GM21717 (cell line): ENCODE results near the gene ADGRL3.

Experiments used
- ATAC-seq: cut with Tn5 transposase; IDR thresholded peaks from one replicate; pipeline ENCODE4 v1.9.1; 2021; ENCODE audit warnings: mild to moderate bottlenecking, moderate library complexity; ENCODE audit not compliant: unreplicated experiment

Gene ADGRL3

DNA sequence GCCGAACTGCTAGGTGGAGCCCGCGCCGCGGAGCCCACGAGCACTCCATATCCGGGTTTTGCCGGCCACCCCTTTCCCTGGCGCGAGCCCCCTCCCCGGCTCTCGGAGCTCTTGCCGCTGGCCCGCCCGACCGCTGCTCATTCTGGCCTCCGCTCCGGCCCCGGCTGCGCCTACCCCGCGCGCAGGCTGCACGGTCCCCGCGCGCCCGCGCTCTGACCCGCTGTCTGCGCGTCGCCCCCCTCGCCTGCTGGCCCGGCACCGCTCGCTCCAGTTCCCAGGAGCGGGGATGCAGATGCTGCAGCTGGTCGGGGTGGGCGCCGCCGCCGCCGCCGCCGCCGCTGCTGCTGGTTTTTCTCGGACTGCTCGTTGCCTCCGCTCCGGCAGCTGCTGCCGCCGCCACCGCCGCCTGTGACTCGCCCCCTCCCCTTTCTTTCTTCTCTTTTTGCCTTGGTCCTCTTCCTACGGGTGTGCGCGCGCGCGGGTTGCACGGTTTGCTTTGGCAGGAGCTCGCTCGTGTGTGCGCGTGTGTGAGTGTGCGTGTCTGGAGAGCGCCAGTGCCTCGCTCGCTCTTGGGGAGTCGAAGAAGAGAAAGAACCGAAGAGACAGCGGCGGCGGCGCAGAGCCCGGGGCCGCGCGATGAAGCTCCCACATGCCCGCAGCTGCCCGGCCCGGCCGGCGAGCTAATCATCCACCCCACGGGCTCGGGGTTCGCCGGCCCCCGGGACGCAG, at the start of gene ADGRL3:
Gene ADGRL3 (plus strand): TSS at position 140 of the 729 bp plus-strand sequence.
- no peak for ATAC-seq

DNA sequence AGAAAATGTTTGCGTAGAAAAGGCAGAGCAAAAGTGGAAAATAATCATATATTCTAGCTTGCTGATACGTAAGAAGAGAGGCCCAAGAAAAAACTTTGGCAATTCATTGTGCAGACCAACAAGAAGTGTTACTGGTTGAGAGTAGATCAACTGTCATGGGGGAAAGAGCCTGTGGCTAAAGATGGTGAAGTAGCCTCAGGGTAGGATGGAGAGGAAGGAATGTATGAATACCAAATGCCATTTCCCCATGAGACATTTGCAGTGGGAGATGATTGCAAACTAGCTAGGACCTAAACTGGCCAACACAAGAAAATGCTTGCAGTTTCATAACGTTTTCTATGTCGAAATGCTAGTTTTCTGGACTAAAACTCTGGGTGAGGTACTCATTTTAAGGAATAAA, 47.7 kb upstream of the ADGRL3 start:
- no peak for ATAC-seq

DNA sequence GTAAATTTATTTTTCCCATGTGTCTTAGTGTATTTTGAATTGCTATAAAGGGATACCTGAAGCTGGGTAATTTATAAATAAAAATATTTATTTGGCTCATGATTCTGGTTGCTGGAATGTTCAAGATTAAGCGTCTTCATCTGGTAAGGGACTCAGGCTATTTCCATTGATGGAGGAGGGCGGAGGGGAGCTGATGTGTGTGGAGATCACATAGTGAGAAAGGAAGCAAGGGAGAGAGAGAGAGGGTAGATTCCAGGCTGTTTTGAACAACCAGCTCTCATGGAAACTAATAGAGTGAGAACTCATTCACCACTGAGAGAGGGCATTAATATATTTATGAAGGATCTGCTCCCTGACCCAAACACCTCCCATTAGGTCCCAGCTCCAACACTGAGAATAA, 39.6 kb upstream of the ADGRL3 start:
- ATAC-seq = no peak

DNA sequence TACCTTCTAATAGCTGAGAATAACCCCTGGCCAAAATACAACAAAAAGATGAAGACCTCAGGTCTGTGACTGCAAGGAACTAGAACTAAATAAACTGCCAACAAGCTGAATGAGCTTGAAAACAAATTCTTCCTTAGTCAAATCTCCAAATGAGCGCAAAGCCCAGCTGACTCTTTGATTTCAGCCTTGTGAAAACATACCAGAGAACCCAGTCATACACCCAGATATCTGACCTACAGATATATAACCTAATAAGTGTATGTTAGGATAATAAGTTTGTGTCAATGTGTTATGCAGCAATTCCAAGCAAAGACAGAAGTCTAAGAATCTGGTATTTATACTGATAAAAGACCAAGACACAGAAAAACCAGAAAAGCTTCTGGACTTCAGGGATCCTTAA, 38.0 kb upstream of the ADGRL3 start:
- no peak for ATAC-seq

DNA sequence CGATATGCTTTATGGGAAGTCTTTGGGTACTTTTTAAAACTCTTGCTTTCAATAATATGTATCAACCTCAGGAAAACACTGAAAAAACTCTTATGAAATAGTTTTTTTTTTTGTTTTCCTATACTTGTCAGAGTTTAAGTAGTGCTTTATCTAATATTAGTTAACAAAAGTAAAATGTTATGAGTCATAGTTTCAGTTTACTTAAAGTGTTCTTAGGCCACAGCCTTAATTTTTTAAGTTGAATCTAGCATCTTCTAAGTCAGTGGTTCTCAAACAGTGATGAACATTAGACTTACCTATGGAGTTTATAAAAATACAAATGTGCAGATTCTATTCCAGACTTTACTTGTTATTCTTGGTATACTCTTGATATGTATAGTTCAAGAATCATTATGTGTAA, 26.3 kb upstream of the ADGRL3 start:
- ATAC-seq = no peak

DNA sequence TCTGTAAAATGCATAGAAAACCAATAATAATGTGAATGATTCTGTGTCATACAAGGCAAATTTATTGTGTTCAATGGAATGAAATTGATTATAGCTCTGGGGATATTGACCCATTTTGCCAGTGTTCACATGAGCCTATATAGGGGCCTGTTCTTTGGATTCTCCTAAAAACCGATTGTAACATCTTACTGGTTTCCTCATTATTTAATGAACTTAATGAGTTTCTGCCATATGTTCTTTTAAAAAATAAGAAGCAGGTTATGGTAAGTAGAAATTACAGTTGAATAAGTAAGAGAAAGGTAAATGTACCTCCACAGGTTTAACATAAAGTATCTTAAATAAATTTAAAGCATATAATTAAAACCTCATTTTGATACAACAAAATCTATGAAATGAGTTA, 24.6 kb upstream of the ADGRL3 start:
- ATAC-seq = no peak

DNA sequence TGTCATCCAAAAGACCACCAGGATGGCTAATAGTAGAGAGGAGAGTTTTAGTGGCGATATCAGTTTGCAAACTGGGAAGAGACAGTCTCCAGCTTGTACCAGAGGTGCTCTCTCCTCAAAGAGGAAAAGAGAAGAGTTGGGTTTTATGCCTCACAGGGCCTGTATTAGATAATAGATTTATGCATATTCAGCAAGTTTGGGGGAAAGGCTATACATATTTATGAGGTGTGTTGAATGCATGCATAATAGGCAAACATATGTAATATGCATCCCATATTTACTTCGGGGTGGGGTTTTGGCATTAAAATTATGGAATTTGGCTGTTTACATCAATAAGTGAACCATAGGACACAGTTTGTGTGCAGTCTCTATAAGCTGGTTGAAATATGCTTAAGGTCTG, 22.8 kb upstream of the ADGRL3 start:
- no peak for ATAC-seq

DNA sequence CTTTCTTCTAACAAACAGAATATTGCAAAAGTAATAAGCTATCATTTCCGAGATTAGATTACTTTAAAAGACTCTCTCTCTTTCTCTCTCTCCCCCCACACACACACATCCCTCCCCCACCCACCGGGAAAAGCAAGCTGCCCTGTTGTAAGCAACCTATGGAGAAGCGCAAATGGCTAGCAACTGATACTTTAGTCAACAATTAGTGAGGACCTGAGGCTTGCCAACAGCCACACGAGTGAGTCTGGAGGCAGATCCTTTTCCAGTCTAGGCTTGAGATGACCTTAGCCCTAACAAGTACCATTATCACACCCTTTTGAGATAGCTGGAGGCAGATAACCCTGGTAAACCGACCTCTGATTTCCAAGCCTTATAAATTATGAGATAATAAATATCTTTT, 19.7 kb upstream of the ADGRL3 start:
- no peak for ATAC-seq

DNA sequence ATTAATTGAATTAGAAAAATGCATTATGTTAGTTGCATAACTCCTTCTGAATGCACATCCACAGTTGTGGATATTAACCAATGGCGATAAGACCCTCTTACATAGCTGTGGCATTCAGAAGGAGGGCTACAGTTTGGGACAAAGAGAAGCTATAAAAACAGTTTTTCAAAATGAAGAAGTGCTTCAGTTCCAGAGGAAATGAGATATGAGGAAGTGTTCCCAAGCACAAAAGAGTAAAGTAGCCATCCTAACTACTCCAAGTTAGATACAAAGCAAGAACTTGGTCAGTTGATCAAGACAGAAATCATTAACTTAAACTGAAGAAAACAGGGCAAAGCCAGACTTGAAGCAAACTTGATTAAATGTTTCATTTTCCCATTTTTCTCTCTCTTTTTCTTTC, 17.2 kb upstream of the ADGRL3 start:
- no peak for ATAC-seq

DNA sequence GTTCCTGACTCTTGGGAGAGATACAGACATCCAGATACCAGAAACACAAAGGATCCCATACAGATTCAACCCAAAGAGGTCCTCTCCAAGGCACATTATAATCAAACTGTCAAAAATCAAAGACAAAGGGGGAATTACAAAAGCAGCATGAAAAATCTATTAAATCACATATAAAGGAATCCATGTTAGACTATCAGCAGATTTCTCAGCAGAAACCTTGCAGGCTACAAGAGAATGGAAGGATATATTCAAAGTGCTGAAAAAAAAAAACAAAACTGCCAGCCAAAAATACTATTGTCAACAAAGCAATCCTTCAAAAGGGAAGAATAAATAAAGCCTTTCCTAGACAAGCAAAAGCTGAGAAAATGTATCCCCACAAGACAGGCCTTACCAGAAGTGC, 14.8 kb upstream of the ADGRL3 start:
- no peak for ATAC-seq

DNA sequence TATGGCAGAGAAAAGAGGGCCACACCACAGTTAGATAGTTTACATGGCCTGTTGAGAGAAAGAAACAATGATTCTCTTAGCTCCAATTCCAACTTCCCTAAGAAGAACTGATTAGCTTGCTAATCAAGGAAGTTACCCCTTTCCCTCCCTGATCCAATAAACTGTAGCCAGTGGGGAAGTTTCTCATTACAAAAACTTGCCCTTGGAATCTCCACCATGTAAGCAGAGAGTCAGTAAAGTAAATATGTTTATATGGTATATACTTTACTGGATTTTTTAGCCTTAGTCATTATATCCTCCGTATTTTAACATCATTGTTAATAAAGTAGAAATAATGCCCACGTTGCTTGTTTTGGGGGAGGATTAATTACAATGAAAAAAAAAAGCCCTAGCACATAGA, 7.7 kb upstream of the ADGRL3 start:
- ATAC-seq = no peak

DNA sequence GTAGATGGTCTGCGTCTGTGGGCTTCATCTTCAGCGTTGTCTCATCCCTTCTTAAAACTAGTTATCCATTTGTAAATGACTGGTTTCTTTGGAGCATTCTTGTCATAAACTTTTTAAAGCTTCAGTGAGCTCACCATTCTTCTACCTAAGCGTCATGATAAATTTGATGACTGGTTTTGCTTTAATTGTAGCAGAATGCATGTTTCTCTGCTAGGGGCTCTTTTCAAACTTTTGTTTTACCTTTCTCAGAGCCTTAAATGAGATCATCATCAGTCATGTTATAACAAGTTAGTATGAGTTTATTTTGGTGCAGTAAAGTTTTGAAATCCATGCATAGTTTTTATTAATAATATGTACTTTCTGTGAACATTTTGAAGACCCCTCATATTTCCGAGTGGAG, 6.3 kb upstream of the ADGRL3 start:
- ATAC-seq = no peak

DNA sequence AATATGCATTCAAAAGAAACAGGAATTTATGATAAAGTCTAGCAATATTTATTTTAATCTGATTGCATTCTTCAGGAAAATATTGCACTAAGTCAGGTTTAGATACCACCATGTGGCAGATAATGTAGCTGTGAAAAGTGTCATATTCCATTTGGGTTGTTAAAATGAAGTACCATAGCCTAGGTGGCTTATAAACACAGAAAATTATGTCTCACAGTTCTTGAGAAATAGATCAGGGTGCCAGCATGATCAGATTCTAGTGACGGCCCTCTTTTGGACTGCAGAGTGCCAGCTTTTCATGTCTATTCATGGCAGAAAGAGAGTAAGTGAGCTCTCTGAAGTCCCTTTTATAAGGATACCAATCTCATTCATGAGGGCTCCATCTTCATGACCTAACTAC, 5.6 kb upstream of the ADGRL3 start:
- ATAC-seq = no peak

DNA sequence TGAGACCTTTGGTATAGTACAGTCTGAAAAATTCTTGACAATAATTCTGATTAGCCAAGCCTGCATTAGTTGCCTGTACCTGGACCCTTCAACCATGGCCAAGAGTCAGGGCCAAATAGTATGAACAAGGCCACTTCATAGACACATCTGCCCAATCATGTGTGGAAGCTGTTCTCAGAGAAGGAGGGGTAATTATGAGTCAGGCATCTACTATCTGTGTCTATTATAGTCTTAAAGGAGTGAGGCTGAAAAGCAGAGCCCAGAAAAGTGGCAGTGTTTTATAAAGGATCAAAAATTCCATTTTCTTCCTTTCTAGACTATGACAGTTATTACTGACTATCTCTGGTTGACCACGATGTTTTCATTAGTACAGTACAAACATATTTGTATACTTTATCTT, 5.0 kb upstream of the ADGRL3 start:
- no peak for ATAC-seq

DNA sequence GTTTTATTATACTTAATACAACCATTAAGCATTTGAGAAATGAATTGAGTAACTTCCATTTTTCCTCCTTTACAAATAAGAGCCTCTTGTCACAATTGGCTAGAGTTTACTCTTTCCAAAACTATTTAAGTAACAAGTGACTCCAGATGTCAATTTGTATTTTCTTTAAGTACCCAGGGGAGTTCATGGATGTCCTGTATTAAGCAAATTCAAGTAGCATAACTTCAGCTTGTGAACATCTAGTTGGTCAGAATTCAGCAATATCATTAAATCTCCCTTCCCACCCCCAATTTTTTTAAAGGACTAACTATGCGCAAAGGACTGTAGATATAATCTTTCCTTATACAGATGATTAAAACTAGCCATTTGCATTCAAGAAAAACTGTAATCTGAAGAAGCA, 1.4 kb upstream of the ADGRL3 start:
- no peak for ATAC-seq

DNA sequence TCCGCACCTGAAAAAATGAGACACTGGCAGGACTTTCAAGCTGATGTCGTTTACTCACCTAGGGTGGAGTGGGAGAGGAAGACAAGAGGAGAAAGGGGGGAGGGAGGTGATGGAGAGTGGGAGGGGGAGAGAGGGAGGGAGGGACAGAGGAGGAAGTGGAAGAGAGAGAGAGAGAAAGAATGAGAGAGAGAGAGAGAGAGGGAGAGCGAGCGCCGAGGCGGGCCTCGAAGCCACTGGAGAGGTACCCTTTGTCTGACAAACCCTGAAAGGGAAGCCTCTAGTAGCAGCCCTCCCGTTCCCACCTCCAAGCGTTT, 296 bp upstream of the ADGRL3 start:
- no peak for ATAC-seq

DNA sequence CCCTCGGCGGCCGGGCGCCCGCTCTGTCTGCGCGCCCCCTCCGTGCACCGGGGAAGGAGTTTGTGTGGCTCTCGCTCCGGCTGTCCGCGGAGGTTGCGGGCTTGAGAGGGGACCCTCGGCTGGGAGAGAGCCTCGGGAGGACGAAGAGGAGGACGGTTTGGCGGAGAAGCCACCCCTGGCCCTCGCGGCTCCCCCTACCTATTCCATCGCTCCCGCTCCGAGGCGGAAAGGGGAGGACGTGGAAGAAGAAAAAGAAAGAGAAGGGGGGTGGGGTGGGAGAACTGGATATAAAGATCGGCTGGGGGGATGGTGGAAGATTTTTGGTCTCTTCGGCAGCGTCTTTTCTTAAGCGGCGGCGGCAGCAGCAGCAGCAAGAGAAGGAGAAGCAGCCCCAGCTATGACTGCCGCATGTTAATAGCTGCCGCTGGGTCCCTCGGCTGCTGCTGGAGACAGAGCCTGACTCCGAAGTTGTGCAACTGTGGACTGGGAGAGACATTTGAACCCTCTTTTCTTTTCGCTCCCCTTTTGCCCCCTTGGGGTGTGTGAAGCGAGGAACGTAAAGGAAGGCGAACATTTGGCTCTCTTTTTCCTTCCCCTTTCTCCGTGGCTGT, 895 bp downstream of the ADGRL3 start:
- no peak for ATAC-seq

DNA sequence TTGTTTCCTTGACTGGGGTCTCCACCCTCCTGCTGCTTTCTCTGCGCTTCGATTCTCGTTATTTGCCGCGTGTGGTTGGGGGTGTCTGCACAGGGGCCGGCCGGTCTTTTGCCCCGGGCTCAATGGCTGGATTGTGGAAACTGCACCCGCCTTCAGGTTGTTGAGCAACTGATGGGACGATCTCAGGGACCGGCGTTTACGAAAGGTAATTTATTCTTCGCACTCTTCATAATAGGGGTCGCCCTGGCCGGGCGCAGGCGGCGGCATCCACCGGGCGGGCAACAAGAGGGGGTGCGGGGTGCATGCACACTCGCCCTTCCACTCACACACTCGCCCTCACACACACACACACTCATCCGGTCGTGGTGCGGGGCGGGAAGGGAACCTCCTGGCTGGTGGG, 1.4 kb downstream of the ADGRL3 start:
- ATAC-seq = no peak

DNA sequence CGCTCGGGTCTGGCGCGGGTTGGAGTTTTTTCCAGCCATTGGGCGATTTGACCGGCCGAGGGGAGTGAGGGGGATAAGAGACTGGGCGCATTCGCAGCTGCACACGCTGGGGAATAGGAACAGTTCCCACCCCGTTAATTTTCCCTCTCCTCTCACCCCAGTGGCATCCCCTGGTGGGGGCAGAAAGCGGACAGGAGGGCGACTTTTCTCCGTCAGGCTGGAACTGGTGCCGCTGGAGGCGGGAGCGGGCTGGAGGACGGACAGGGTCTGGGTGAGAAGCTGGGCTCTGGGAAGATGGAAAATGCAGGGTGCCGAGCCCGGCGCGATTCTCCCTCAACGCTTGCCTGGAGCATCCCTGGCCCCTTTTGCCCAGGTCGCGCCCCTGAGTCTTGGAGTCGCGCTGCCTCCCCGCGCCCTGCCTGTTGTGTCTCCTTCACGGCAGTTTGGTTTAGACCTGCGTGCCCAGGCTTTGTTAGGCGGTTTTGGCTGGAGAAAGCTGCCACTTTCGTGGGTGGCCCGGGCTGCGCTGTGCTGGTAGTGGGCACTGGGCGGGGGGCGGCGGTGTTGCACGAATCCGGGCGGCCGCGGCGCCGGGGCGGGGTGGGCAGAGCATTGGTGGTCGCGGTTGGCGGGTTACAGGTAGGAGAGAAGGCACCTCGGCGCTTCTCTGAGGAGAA, 2.0 kb downstream of the ADGRL3 start:
- no peak for ATAC-seq

DNA sequence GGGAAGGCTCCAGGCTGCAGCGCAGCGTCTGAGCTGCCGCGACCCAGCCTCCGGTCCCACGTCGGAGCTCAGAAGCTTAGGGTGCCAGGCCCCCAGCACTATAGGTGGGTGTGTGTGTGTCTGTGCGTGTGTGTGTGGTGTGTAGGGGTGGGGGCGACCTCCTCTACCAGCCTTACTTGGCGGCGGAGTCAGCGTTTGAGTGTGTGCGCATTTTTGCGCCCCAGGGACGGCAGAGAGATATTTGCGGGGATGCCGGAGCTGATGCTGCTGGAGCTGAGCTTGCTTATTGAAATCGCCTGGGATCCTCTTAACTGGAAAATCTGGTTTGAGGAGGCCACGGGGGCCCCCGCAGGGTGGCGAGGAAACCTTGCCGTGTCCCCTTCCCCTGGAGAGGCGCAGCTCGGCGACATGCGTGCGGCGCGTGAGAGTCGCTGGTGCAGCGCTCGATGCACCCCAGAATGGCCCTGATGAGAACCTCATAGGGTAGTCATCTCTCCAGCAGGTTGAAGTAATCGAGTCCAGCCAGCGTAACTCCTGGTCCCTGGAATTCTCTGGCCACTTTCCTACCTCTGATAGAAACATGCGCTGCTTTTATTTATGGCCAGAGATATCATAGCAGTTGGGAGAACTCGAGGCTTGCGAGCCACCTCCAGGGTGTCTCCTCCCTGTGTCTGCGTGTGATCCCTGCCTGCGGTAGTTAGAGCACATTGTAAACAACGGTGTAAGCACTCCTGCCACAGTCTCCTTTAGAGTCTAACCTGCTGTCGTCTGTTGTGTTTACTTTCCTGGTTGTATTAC, 2.7 kb downstream of the ADGRL3 start:
- no peak for ATAC-seq

DNA sequence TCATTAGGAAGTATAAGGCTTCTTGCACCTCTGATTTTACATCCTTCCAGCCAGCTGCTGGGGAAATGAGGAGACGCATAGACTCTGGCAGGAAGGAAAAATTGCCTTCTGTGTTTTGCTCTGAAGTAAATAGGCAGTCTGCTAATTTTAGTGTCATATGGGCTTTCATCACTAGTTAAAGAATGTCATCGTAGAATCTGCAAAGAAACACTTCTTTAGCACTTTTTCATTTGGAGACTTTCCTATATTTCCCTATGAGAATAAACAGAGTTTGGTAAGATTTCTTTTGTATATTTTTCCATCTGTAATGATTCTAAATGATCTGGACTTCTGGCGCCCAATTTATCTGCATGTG, 3.3 kb downstream of the ADGRL3 start:
- ATAC-seq = no peak
